Astrocyte (in vitro differentiated cells and primary cell): ENCODE data around the gene DIP2A. TPM values are rescaled to one million over a fixed set of nuclear protein-coding genes. Genes with fewer than 3 reads are reported as not detected.

Source experiments
- DNase-seq: peaks from one replicate; pipeline ENCODE4 v3.0.0-alpha.2; 2010; ENCODE audit warnings: low read depth
- FAIRE-seq: peaks from 2 replicates; lab custom pipeline; 2011; peaks lifted over from hg19 to GRCh38; lab: Jason Lieb, UNC
- H2AFZ ChIP-seq: 2 replicates; pipeline ENCODE4 v1.6.0; 2012; ENCODE audit warnings: low read depth, low read length, inconsistent platforms
- H3K27ac ChIP-seq: 2 replicates; pipeline ENCODE4 v1.5.1; 2011; ENCODE audit warnings: low read depth, low read length, inconsistent platforms
- H3K27me3 ChIP-seq: 2 replicates; pipeline ENCODE4 v1.6.0; 2011; ENCODE audit warnings: low read length, inconsistent platforms; ENCODE audit not compliant: insufficient read depth
- H3K36me3 ChIP-seq: 2 replicates; pipeline ENCODE4 v1.5.1; 2011; ENCODE audit warnings: low read length, inconsistent platforms; ENCODE audit not compliant: insufficient read depth
- H3K4me1 ChIP-seq: 2 replicates; pipeline ENCODE4 v1.5.1; 2011; ENCODE audit warnings: low read length, inconsistent platforms; ENCODE audit not compliant: insufficient read depth
- H3K4me2 ChIP-seq: 2 replicates; pipeline ENCODE4 v1.6.0; 2012; ENCODE audit warnings: low read length, inconsistent platforms
- H3K4me3 ChIP-seq: 2 replicates; pipeline ENCODE4 v1.5.1; 2011; ENCODE audit warnings: low read depth, mild to moderate bottlenecking, low read length, inconsistent platforms; ENCODE audit not compliant: insufficient read depth
- H3K79me2 ChIP-seq: 2 replicates; pipeline ENCODE4 v1.6.0; 2012; ENCODE audit warnings: mild to moderate bottlenecking, low read length, inconsistent platforms; ENCODE audit not compliant: insufficient read depth
- H3K9ac ChIP-seq: 2 replicates; pipeline ENCODE4 v1.6.0; 2012; ENCODE audit warnings: mild to moderate bottlenecking, low read length, inconsistent platforms
- H3K9me3 ChIP-seq: 2 replicates; pipeline ENCODE4 v1.5.1; 2012; ENCODE audit warnings: low read depth, mild to moderate bottlenecking, low read length, inconsistent platforms; ENCODE audit not compliant: insufficient read depth
- H4K20me1 ChIP-seq: 2 replicates; pipeline ENCODE4 v1.6.0; 2012; ENCODE audit warnings: low read length, inconsistent platforms; ENCODE audit not compliant: insufficient read depth
- H3K27ac Mint-ChIP-seq: one replicate; pipeline ENCODE4 v1.8.0; 2021; ENCODE audit warnings: mild to moderate bottlenecking, mixed read lengths; ENCODE audit not compliant: unreplicated experiment
- H3K27me3 Mint-ChIP-seq: one replicate; pipeline ENCODE4 v1.8.0; 2021; ENCODE audit warnings: low read depth, mixed read lengths; ENCODE audit not compliant: unreplicated experiment
- H3K36me3 Mint-ChIP-seq: one replicate; pipeline ENCODE4 v1.8.0; 2021; ENCODE audit warnings: low read depth, mixed read lengths; ENCODE audit not compliant: unreplicated experiment
- H3K4me1 Mint-ChIP-seq: one replicate; pipeline ENCODE4 v1.8.0; 2021; ENCODE audit warnings: low read depth, mixed read lengths; ENCODE audit not compliant: unreplicated experiment
- H3K4me3 Mint-ChIP-seq: one replicate; pipeline ENCODE4 v1.8.0; 2021; ENCODE audit warnings: mild to moderate bottlenecking, moderate library complexity, mixed read lengths; ENCODE audit not compliant: unreplicated experiment
- H3K9me3 Mint-ChIP-seq: one replicate; pipeline ENCODE4 v1.8.0; 2021; ENCODE audit warnings: mild to moderate bottlenecking, mixed read lengths; ENCODE audit not compliant: unreplicated experiment
- EZH2 ChIP-seq: IDR thresholded peaks from 2 replicates; pipeline ENCODE4 v1.6.1; 2012; ENCODE audit warnings: mild to moderate bottlenecking, low read length, inconsistent platforms; ENCODE audit not compliant: insufficient read depth
- total RNA-seq: library from RNA; stranded (reverse); gene quantifications from 2 replicates; pipeline ENCODE4 v1.2.1, GENCODE V29; 2021
- TF ChIP-seq, protein P1 (sequence below): IDR thresholded peaks from 2 replicates; pipeline ENCODE4 v1.5.1; 2011; ENCODE audit warnings: low read depth, mild to moderate bottlenecking, inconsistent platforms, low read length, moderate library complexity; ENCODE audit not compliant: insufficient read depth

DIP2A gene
- total RNA-seq, 1 donor from 2014 or later, result 35.4 TPM

DNA sequence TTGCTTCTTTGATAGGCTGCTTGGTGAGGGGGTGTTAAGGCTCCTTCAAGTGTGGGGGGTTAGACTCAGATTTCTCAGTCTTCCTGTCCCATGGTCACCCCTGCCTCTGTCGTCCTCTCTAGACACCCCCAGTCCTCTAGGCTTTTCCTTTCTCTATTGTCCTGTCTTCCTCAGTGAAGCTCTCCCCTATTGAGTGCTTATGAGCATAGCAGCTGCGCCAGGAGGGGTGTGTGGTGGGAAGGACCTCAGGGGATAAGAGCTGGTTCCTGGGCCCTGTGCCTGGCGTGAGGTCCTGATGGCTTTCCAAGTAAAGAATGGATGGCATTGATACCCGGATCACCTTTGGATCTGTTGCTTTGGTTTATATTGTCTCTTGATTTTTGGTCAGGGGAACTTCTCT, 69.1 kb downstream of the DIP2A start:
- H3K9me3 Mint-ChIP-seq, result no peaks in the 10 kb centered on the region
- H3K4me1 Mint-ChIP-seq, result peaks cover 4% of the 10 kb centered on the region
- no peak overlapping the region for H3K27ac ChIP-seq
- H3K27me3 ChIP-seq, result no peaks in the 10 kb centered on the region
- no peak overlapping the region for H2AFZ ChIP-seq
- DNase-seq (no peak), FAIRE-seq (no peak)
- H3K4me3 ChIP-seq, result no peak overlapping the region
- H3K4me2 ChIP-seq, result no peak overlapping the region
- H3K27me3 Mint-ChIP-seq, result no peaks in the 10 kb centered on the region
- TF ChIP-seq, protein P1, sequence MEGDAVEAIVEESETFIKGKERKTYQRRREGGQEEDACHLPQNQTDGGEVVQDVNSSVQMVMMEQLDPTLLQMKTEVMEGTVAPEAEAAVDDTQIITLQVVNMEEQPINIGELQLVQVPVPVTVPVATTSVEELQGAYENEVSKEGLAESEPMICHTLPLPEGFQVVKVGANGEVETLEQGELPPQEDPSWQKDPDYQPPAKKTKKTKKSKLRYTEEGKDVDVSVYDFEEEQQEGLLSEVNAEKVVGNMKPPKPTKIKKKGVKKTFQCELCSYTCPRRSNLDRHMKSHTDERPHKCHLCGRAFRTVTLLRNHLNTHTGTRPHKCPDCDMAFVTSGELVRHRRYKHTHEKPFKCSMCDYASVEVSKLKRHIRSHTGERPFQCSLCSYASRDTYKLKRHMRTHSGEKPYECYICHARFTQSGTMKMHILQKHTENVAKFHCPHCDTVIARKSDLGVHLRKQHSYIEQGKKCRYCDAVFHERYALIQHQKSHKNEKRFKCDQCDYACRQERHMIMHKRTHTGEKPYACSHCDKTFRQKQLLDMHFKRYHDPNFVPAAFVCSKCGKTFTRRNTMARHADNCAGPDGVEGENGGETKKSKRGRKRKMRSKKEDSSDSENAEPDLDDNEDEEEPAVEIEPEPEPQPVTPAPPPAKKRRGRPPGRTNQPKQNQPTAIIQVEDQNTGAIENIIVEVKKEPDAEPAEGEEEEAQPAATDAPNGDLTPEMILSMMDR, result no peak
- no peak for TF ChIP-seq EZH2
- peaks cover 8% of the 10 kb centered on the region for H3K79me2 ChIP-seq
- H3K9ac ChIP-seq, result no peak overlapping the region
- peaks cover 8% of the 10 kb centered on the region for H3K36me3 Mint-ChIP-seq
- no peaks in the 10 kb centered on the region for H3K9me3 ChIP-seq
- H3K27ac Mint-ChIP-seq, result no peak overlapping the region
- no peaks in the 10 kb centered on the region for H3K4me1 ChIP-seq
- H3K36me3 ChIP-seq, result peaks cover 3% of the 10 kb centered on the region
- H4K20me1 ChIP-seq, result peaks cover 31% of the 10 kb centered on the region
- H3K4me3 Mint-ChIP-seq, result no peak overlapping the region

DNA sequence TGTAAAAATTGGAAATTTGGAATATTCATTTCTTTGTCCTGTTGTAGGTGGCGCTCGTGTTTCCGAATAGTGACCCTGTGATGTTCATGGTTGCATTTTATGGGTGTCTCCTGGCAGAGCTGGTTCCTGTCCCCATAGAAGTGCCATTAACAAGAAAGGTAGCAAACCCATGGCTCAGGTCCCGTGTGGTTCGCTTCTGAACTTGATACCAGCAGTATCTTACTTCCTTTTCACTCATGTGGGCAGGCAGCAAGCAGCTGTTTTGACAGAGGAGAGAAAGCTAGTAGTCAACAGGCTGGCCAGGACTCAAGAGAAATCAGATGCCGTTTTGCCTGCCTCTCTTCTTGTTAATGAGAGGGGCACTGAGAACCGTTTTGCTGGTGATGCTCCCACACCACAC, 73.4 kb downstream of the DIP2A start:
- no peak overlapping the region for H3K27ac ChIP-seq
- no peak for FAIRE-seq

DNA sequence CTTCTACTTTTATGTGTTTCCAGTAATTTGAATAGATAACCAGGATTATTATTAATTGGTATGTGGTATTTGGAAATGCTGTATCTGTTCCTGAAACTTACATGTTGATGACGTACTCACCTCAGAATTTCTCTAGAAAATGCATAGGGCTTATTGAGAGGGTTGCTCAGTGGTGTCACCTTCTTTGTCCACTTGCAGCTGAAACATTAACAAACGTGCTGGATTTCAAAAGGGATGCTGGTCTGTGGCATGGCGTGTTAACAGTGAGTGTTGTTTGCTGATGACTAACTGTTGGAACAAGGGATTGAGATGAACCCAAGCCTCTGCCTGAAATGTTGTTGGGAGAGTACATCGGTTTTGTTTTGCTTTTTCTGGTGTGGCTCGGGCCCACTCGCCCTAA, 78.3 kb downstream of the DIP2A start:
- no peak overlapping the region for H3K9ac ChIP-seq
- no peaks in the 10 kb centered on the region for H3K9me3 ChIP-seq
- H4K20me1 ChIP-seq, result no peaks in the 10 kb centered on the region
- H3K4me3 Mint-ChIP-seq, result no peak overlapping the region
- H3K4me2 ChIP-seq, result no peak overlapping the region
- no peaks in the 10 kb centered on the region for H3K79me2 ChIP-seq
- H3K27me3 ChIP-seq, result no peaks in the 10 kb centered on the region
- FAIRE-seq (no peak), DNase-seq (no peak)
- no peaks in the 10 kb centered on the region for H3K27me3 Mint-ChIP-seq
- no peak overlapping the region for H3K27ac Mint-ChIP-seq
- TF ChIP-seq, protein P1, result no peak
- TF ChIP-seq EZH2, result no peak
- peaks cover 22% of the 10 kb centered on the region for H3K36me3 Mint-ChIP-seq
- no peak overlapping the region for H3K27ac ChIP-seq
- no peak overlapping the region for H3K4me3 ChIP-seq
- H3K4me1 ChIP-seq, result no peaks in the 10 kb centered on the region
- no peaks in the 10 kb centered on the region for H3K9me3 Mint-ChIP-seq
- no peak overlapping the region for H2AFZ ChIP-seq
- no peaks in the 10 kb centered on the region for H3K4me1 Mint-ChIP-seq
- H3K36me3 ChIP-seq, result peaks cover 24% of the 10 kb centered on the region

More for the DNA sequence above, 73.4 kb downstream of the DIP2A start:
- H3K27ac Mint-ChIP-seq, result no peak overlapping the region
- peaks cover 13% of the 10 kb centered on the region for H3K36me3 ChIP-seq
- H3K79me2 ChIP-seq, result peaks cover 5% of the 10 kb centered on the region
- H3K27me3 ChIP-seq, result no peaks in the 10 kb centered on the region
- H3K4me3 Mint-ChIP-seq, result no peak overlapping the region
- H2AFZ ChIP-seq, result no peak overlapping the region
- DNase-seq, result no peak
- H3K4me1 Mint-ChIP-seq, result peaks cover 4% of the 10 kb centered on the region
- peaks cover 18% of the 10 kb centered on the region for H3K36me3 Mint-ChIP-seq
- H3K27me3 Mint-ChIP-seq, result no peaks in the 10 kb centered on the region
- H4K20me1 ChIP-seq, result peaks cover 9% of the 10 kb centered on the region
- H3K9me3 Mint-ChIP-seq, result no peaks in the 10 kb centered on the region
- TF ChIP-seq EZH2, result no peak
- TF ChIP-seq, protein P1, result no peak
- no peaks in the 10 kb centered on the region for H3K9me3 ChIP-seq
- H3K9ac ChIP-seq, result no peak overlapping the region
- no peak overlapping the region for H3K4me2 ChIP-seq
- H3K4me3 ChIP-seq, result no peak overlapping the region
- no peaks in the 10 kb centered on the region for H3K4me1 ChIP-seq
